Central memory CD8-positive, alpha-beta T cell (primary cell): ENCODE data around the gene TXLNA.
A peak's percentile ranks its signal among the peaks of the same experiment; 100 is the strongest.
"Not testable (repeated sequence)": the region's sequence is repeated elsewhere in the genome, so short reads cannot be mapped to it uniquely, and the experiment has no call there.

Experiments
- ATAC-seq: fragments of 150-1000 bp; cut with Tn5 transposase; replicated peaks from 2 replicates; pipeline ENCODE4 v1.10.0; 2022; ENCODE audit warnings: mild to moderate bottlenecking, moderate FRiP score, moderate number of reproducible peaks; ENCODE audit not compliant: poor library complexity, severe bottlenecking; ENCODE audit errors: extremely low read depth
- DNase-seq, 2 donors: peaks; one replicate each; pipeline ENCODE4 v3.0.0; 2021; ENCODE audit warnings: low spot score in 2 of 2
- H3K27ac Mint-ChIP-seq: one replicate; pipeline ENCODE4 v1.8.0; 2022; ENCODE audit warnings: low read depth, mild to moderate bottlenecking, moderate library complexity, mixed read lengths
- H3K27me3 Mint-ChIP-seq: one replicate; pipeline ENCODE4 v1.8.0; 2022; ENCODE audit warnings: mixed read lengths
- H3K36me3 Mint-ChIP-seq: one replicate; pipeline ENCODE4 v1.8.0; 2022; ENCODE audit warnings: mild to moderate bottlenecking, moderate library complexity, mixed read lengths; ENCODE audit not compliant: insufficient read depth
- H3K4me1 Mint-ChIP-seq: one replicate; pipeline ENCODE4 v1.8.0; 2022; ENCODE audit warnings: mixed read lengths
- H3K4me3 Mint-ChIP-seq: one replicate; pipeline ENCODE4 v1.8.0; 2022; ENCODE audit warnings: mild to moderate bottlenecking, moderate library complexity, mixed read lengths
- H3K9me3 Mint-ChIP-seq: one replicate; pipeline ENCODE4 v1.8.0; 2022; ENCODE audit warnings: mixed read lengths

Gene TXLNA

DNA sequence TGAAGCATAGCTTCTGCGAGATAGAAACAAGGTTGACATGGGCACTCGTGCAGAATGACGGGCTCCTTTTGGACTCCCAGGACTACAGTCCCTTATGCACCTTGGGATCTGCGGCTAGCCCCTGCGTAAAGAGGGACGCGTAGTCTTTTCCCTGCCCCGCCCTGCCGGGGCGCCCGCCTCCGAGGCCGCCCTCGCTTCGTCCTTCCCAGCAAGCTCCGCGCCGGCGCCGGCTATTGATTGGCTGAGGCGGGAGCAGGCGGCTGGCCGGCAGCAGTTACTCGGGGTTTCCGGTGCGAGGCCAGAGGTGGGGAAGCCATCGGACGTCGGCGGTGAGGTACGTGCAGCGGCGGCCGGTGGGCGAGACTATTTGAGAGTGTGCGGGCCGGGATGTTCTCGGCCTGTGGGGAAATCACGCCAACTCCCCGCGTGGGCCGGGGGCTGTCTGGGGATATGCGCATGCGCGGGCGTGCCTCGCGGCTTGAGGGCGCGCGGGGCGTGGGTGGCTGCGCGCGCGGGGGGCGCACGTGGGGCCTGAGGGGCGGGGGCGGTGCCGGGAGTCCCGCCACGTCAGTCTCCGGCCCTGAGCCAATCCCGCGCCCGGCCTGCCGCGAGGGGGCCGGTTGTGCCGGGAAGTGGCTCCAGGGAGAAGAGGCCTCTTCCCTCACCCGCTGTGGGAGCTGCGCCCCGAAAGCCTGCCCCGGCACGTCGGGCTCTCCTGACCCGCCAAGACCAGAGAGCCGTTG, at the start of gene TXLNA:
Gene TXLNA (plus strand): TSS at position 233 of the 743 bp plus-strand sequence. CDS start 671 bp downstream, outside the sequence.
- DNase-seq = peak; percentile 72 to 75
- ATAC-seq = peak; percentile 82
- Mint-ChIP-seq H3K36me3 (peaks cover 32% of the 10 kb centered on the region), H3K4me3 (peak within 1 kb of the TSS; percentile 92), H3K9me3 (no peaks in the 10 kb centered on the region), H3K27ac (peak within 1 kb of the TSS; percentile 97), H3K4me1 (peaks cover 38% of the 10 kb centered on the region), H3K27me3 (no peaks in the 10 kb centered on the region)

DNA sequence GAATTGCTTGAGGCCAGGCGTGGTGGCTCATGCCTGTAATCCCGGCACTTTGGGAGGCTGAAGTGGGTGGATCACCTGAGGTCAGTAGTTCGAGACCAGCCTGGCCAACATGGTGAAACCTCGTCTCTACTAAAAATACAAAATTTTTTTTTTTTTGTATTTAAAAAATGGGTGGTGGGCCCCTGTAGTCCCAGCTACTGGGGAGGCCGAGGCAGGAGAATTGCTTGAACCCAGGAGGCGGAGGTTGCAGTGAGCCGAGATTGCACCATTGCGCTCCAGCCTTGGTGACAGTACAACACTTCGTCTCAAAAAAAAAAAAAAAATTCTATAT, 45.6 kb upstream of the TXLNA start:
- not testable (repeated sequence) for H3K9me3 Mint-ChIP-seq, DNase-seq, ATAC-seq, H3K4me3 Mint-ChIP-seq, H3K27ac Mint-ChIP-seq, H3K27me3 Mint-ChIP-seq
- H3K36me3 Mint-ChIP-seq = peaks cover 23% of the 10 kb centered on the region
- peaks cover 40% of the 10 kb centered on the region for H3K4me1 Mint-ChIP-seq

- DNase-seq = no peak
- Mint-ChIP-seq H3K4me1 (peaks cover 51% of the 10 kb centered on the region), H3K36me3 (peaks cover 23% of the 10 kb centered on the region), H3K4me3 (no peak overlapping the region), H3K27ac (peak overlapping the region; percentile 15), H3K9me3 (no peaks in the 10 kb centered on the region), H3K27me3 (no peaks in the 10 kb centered on the region)
- ATAC-seq = no peak
These were observed 42.4 kb upstream of the TXLNA start for GRCh38 chr1:32137111-32137510.

GRCh38 chr1:32138965-32139364, 40.5 kb upstream of the TXLNA start:
- Mint-ChIP-seq H3K4me1 (peaks cover 56% of the 10 kb centered on the region), H3K4me3 (no peak overlapping the region), H3K9me3 (no peaks in the 10 kb centered on the region), H3K36me3 (peaks cover 22% of the 10 kb centered on the region), H3K27ac (peak overlapping the region; percentile 15), H3K27me3 (no peaks in the 10 kb centered on the region)
- ATAC-seq = no peak
- DNase-seq = no peak

- Mint-ChIP-seq H3K36me3 (peaks cover 11% of the 10 kb centered on the region), H3K4me3 (no peak overlapping the region), H3K27me3 (no peaks in the 10 kb centered on the region), H3K4me1 (peaks cover 54% of the 10 kb centered on the region), H3K9me3 (no peaks in the 10 kb centered on the region), H3K27ac (no peak overlapping the region)
- DNase-seq = no peak
- ATAC-seq = no peak
These were observed 36.8 kb upstream of the TXLNA start for GRCh38 chr1:32142446-32143301.

- H3K4me3 Mint-ChIP-seq, H3K27ac Mint-ChIP-seq, DNase-seq, H3K36me3 Mint-ChIP-seq, H3K9me3 Mint-ChIP-seq, ATAC-seq, H3K27me3 Mint-ChIP-seq: not testable (repeated sequence)
- H3K4me1 Mint-ChIP-seq = peaks cover 48% of the 10 kb centered on the region
These were observed 36.2 kb upstream of the TXLNA start for GRCh38 chr1:32143302-32143695.

- Mint-ChIP-seq H3K4me3 (no peak overlapping the region), H3K36me3 (peaks cover 10% of the 10 kb centered on the region), H3K4me1 (peaks cover 41% of the 10 kb centered on the region), H3K9me3 (peaks cover 4% of the 10 kb centered on the region), H3K27ac (no peak overlapping the region), H3K27me3 (no peaks in the 10 kb centered on the region)
- ATAC-seq (no peak), DNase-seq (no peak)
These were observed 35.4 kb upstream of the TXLNA start for GRCh38 chr1:32144033-32144432.

- H3K36me3 Mint-ChIP-seq, H3K27ac Mint-ChIP-seq, H3K4me3 Mint-ChIP-seq, H3K27me3 Mint-ChIP-seq, H3K9me3 Mint-ChIP-seq, ATAC-seq, DNase-seq: not testable (repeated sequence)
- peaks cover 36% of the 10 kb centered on the region for H3K4me1 Mint-ChIP-seq
These were observed 31.7 kb upstream of the TXLNA start for GRCh38 chr1:32147799-32148198.

- no peak for ATAC-seq
- Mint-ChIP-seq H3K27ac (no peak overlapping the region), H3K4me3 (no peak overlapping the region), H3K9me3 (peaks cover 6% of the 10 kb centered on the region), H3K36me3 (peaks cover 22% of the 10 kb centered on the region), H3K27me3 (no peaks in the 10 kb centered on the region), H3K4me1 (peaks cover 29% of the 10 kb centered on the region)
- DNase-seq = no peak
These were observed 28.6 kb upstream of the TXLNA start for GRCh38 chr1:32150847-32151246.

DNA sequence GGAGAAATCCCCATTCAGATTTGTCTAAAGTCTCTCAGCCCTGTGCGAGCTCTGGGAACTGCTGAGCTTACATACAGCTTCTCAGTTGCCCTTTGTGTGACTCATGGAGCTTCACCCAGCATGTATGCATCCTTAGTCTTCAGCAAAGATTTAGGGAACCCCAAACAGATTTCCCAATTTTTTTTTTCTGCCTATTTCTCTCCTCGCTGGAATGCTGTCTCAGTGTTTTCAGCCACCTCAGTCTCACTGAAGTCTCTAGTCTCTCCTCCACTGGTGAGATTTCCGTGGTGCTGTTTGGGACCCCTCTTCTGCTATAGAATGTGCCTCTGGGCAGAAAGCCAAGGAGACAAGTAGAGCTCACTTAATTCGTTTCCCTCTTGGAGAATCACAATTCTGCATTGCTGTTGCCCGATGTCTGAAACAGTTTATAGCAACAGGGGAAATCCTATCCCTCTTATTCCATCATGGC, 28.1 kb upstream of the TXLNA start:
- Mint-ChIP-seq H3K27me3 (no peaks in the 10 kb centered on the region), H3K36me3 (peaks cover 27% of the 10 kb centered on the region), H3K4me1 (peaks cover 24% of the 10 kb centered on the region), H3K9me3 (peaks cover 6% of the 10 kb centered on the region), H3K27ac (no peak overlapping the region), H3K4me3 (no peak overlapping the region)
- no peak for DNase-seq
- ATAC-seq = no peak

GRCh38 chr1:32159189-32159588, 20.3 kb upstream of the TXLNA start:
- Mint-ChIP-seq H3K4me3 (no peak overlapping the region), H3K36me3 (peaks cover 77% of the 10 kb centered on the region), H3K27me3 (no peaks in the 10 kb centered on the region), H3K27ac (no peak overlapping the region), H3K9me3 (no peaks in the 10 kb centered on the region), H3K4me1 (no peaks in the 10 kb centered on the region)
- DNase-seq (no peak), ATAC-seq (no peak)

- H3K27me3 Mint-ChIP-seq = no peaks in the 10 kb centered on the region
- DNase-seq = no peak
- peaks cover under 1% of the 10 kb centered on the region for H3K4me1 Mint-ChIP-seq
- ATAC-seq = no peak
- H3K36me3 Mint-ChIP-seq = peaks cover 67% of the 10 kb centered on the region
- H3K9me3 Mint-ChIP-seq = no peaks in the 10 kb centered on the region
- no peak overlapping the region for H3K27ac Mint-ChIP-seq
- no peak overlapping the region for H3K4me3 Mint-ChIP-seq
These were observed 16.1 kb upstream of the TXLNA start for GRCh38 chr1:32163405-32163804.

- H3K27ac Mint-ChIP-seq, DNase-seq, H3K4me1 Mint-ChIP-seq, H3K4me3 Mint-ChIP-seq, ATAC-seq, H3K9me3 Mint-ChIP-seq, H3K27me3 Mint-ChIP-seq: not testable (repeated sequence)
- H3K36me3 Mint-ChIP-seq = peaks cover 72% of the 10 kb centered on the region
These were observed 13.8 kb upstream of the TXLNA start for GRCh38 chr1:32165633-32166032.
